GM18520 (cell line): Measurements from ENCODE around the gene UGT2A1.

Experiments used
- ATAC-seq: cut with Tn5 transposase; IDR thresholded peaks from one replicate; pipeline ENCODE4 v1.9.1; 2021; ENCODE audit not compliant: unreplicated experiment

Gene UGT2A1

GRCh38 chr4:69591364-69591763, 61.7 kb downstream of the UGT2A1 start:
- ATAC-seq, result no peak

GRCh38 chr4:69589884-69590283, 63.2 kb downstream of the UGT2A1 start:
- ATAC-seq, result no peak

- ATAC-seq, result no peak
Measured at GRCh38 chr4:69584135-69584534, 68.9 kb downstream of the UGT2A1 start.

- no peak for ATAC-seq
Measured at GRCh38 chr4:69583543-69583942, 69.5 kb downstream of the UGT2A1 start.

- ATAC-seq, result no peak
Measured at GRCh38 chr4:69577245-69577644, 75.8 kb downstream of the UGT2A1 start.

- no peak for ATAC-seq
Measured at GRCh38 chr4:69576251-69576877, 76.7 kb downstream of the UGT2A1 start.

GRCh38 chr4:69568787-69569186, 84.3 kb downstream of the UGT2A1 start:
- ATAC-seq, result no peak

GRCh38 chr4:69563424-69563823, 89.6 kb downstream of the UGT2A1 start:
- no peak for ATAC-seq

GRCh38 chr4:69549651-69550050, 103.4 kb downstream of the UGT2A1 start:
- ATAC-seq, result no peak

GRCh38 chr4:69546134-69546765, 106.8 kb downstream of the UGT2A1 start:
- ATAC-seq, result no peak
